ENCODE results near the gene RYK. TPM values are rescaled to one million over a fixed set of nuclear protein-coding genes. Genes with fewer than 3 reads are reported as not detected.

Gene RYK
- total RNA-seq, 4 donors from 2014 or later, result 54.3 to 225 (median 138) TPM

GRCh38 chr3:134216851-134217250, 33.8 kb downstream of the RYK start:
- Histone ChIP-seq H3K36me3 (no peaks in the 10 kb centered on the region), H3K4me3 (no peak overlapping the region), H3K27me3 (no peaks in the 10 kb centered on the region), H3K27ac (no peak overlapping the region), H3K9me3 (no peaks in the 10 kb centered on the region), H3K4me1 (no peaks in the 10 kb centered on the region)
- DNase-seq, result no peak
- intact Hi-C loops (cut with DNase I; ENCODE audit: low total_unique reads), result no loop called here
- TF ChIP-seq CTCF (IDR thresholded peaks at IDR 0.05), result no peak
- no peak for TF ChIP-seq POLR2A (IDR thresholded peaks at IDR 0.05)

GRCh38 chr3:134216191-134216764, 34.4 kb downstream of the RYK start:
- Histone ChIP-seq H3K36me3 (no peaks in the 10 kb centered on the region), H3K4me1 (no peaks in the 10 kb centered on the region), H3K4me3 (no peak overlapping the region), H3K27me3 (no peaks in the 10 kb centered on the region), H3K9me3 (no peaks in the 10 kb centered on the region), H3K27ac (no peak overlapping the region)
- no peak for DNase-seq
- TF ChIP-seq POLR2A (IDR thresholded peaks at IDR 0.05), result no peak
- intact Hi-C loops (cut with DNase I; ENCODE audit: low total_unique reads), result no loop called here

GRCh38 chr3:134214239-134214638, 36.4 kb downstream of the RYK start:
- TF ChIP-seq CTCF (IDR thresholded peaks at IDR 0.05) (no peak), POLR2A (IDR thresholded peaks at IDR 0.05) (no peak)
- Histone ChIP-seq H3K9me3 (no peaks in the 10 kb centered on the region), H3K36me3 (no peaks in the 10 kb centered on the region), H3K4me1 (no peaks in the 10 kb centered on the region), H3K27me3 (no peaks in the 10 kb centered on the region), H3K27ac (no peak overlapping the region), H3K4me3 (no peak overlapping the region)
- intact Hi-C loops (cut with DNase I; ENCODE audit: low total_unique reads), result no loop called here
- no peak for DNase-seq

GRCh38 chr3:134212967-134213665, 37.5 kb downstream of the RYK start:
- peak; percentile 81 to 84 for DNase-seq
- Histone ChIP-seq H3K36me3 (no peaks in the 10 kb centered on the region), H3K4me1 (no peaks in the 10 kb centered on the region), H3K9me3 (no peaks in the 10 kb centered on the region), H3K27ac (no peak overlapping the region), H3K4me3 (no peak overlapping the region), H3K27me3 (no peaks in the 10 kb centered on the region)
- intact Hi-C loops (cut with DNase I; ENCODE audit: low total_unique reads), result loop anchor here (2.0 kb wide), 1 partner anchor 88 kb away; no protein-coding TSS in a partner anchor
- TF ChIP-seq POLR2A (IDR thresholded peaks at IDR 0.05) (no peak), CTCF (IDR thresholded peaks at IDR 0.05) (peak; percentile 91 to 98 (median 94))

- no peaks in the 10 kb centered on the region for H3K27me3 ChIP-seq
- no peaks in the 10 kb centered on the region for H3K4me1 ChIP-seq
- H3K9me3 ChIP-seq, result no peaks in the 10 kb centered on the region
- TF ChIP-seq CTCF (IDR thresholded peaks at IDR 0.05) (peak; percentile 15 to 51 (median 32)), POLR2A (IDR thresholded peaks at IDR 0.05) (no peak)
- H3K27ac ChIP-seq, result no peak overlapping the region
- no peaks in the 10 kb centered on the region for H3K36me3 ChIP-seq
- H3K4me3 ChIP-seq, result no peak overlapping the region
- no peak for DNase-seq
- intact Hi-C loops (cut with DNase I; ENCODE audit: low total_unique reads), result loop anchor here (2.0 kb wide), 1 partner anchor 89 kb away; no protein-coding TSS in a partner anchor
Observed at GRCh38 chr3:134211797-134212196, 38.9 kb downstream of the RYK start.
